ENCODE data around the gene SDK2.

SDK2 gene

DNA sequence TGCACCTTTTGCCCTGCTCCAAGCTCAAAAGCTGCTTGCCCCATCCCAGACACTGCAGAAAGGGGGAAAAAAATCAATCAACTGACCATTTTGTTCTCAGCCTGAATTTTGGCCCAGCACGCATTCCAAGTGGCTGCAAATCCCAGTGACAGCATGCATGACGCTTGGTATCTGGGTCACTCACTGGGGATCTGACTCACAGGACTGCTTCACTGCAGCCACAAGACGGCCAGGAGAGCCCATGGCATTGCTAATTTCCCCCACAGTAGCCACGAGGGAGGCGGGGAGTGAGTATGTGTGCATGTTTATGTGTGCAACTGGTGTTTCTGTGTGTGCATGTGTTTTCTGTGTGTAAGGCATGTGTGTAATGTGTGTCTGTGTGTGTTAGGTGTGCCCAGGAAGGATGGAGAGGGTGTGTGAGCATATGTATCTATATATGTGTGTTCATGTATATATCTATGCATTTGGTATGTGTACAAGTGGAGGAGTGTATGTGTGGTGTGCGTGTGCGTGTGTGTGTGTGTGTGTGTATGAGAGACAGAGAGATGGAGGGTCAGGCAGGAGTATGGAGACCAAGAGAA is 33.8 kb downstream of the SDK2 start:
- DNase-seq (ENCODE audit: low spot score), result no peak

DNA sequence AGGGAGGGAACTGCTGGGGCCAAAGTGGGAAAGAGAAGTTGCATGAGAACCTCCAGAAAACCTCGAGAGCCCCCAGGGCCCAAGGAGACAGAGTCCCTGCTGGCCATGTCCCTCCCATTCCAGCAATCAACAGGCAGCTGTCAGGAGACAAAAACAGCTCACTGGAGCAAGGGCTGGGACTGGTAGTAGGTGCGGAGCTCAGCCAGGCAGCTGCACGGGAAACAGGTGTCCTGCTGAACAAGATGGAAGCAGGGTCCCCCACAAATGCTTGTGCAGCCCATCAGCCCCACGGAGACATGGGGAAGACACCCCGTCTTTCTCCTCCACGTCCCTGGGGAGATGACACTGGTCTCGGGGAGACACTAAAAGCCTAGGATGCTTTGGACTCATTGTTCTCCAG is 34.5 kb downstream of the SDK2 start:
- DNase-seq (ENCODE audit: low spot score), result no peak

DNA sequence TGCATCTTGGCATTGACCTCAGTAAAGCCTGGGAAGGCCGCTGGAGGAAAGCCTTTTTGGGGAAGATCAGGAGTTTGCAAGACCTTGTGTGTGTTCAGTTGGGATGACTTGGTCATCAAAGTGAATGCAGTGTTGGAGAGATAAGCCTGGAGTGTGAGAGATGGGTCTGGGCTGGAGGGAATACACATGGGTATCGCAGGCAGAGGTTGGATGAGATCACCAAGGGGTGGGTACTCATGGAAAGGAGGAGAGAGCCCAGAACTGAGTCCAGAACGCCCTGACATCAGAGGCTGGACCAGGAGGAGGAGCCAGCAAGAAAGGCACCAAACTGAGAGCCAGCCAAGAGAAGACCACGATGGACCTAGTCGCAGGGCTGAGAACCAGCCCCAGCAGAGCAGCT is 35.2 kb downstream of the SDK2 start:
- no peak for DNase-seq (ENCODE audit: low spot score)

DNA sequence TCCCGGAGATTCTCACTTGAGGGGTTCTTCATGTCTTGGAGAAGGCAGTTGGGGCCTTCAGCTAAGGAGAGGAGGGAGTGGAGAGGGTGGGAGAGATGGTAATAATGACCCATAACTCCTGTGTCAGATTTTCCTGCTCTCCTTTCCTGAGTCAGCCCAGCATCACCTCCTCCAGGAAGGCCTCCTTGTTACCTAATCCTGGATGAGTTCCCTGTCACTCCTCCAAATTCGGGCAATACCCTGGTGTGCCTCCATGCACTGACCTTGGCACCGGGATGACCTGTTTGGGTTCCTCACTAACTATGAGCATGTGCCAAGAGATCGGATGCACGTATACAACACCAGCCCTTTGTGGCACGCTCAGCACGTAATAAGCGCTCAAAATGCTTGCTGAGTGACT is 38.8 kb downstream of the SDK2 start:
- DNase-seq (ENCODE audit: low spot score), result no peak

DNA sequence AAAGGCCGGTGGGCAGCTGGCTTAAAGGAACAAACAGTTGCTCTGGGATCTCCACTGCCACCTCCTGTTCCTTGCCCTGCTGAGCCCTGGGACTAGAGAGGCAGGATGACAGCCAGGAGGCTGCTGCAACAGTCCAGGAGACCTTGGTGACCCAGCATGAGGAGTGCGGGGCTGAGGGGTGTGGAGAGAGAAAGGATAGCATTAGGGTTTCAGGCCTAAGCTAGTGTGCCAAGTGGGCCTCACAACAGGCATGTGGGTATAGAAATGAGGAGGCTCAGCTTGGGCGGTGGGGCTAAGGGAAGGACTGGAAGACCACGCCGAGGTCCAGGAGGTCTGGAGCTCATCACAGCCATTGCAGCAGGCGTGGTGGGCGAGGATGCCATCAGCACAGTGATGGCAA is 39.8 kb downstream of the SDK2 start:
- no peak for DNase-seq (ENCODE audit: low spot score)

DNA sequence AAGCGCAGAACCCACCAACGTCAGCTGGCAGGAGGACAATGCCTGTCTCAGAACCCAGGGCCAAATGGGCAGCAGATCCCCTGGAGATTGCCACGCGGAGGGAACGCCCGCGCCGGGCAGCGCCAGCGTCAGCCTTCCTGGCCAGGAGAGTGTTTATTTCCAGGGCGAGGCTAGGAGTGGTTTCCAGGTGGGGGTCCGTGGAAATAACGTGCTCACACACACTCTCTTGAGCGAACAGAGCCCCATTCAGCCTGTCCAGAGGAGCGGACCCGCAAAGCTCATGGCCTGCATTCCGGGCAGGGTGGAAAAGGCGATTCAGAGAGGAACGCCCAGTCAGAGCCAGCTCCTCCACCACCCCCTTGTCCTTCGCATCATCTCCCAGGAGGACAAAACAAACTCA is 40.3 kb downstream of the SDK2 start:
- no peak for DNase-seq (ENCODE audit: low spot score)

DNA sequence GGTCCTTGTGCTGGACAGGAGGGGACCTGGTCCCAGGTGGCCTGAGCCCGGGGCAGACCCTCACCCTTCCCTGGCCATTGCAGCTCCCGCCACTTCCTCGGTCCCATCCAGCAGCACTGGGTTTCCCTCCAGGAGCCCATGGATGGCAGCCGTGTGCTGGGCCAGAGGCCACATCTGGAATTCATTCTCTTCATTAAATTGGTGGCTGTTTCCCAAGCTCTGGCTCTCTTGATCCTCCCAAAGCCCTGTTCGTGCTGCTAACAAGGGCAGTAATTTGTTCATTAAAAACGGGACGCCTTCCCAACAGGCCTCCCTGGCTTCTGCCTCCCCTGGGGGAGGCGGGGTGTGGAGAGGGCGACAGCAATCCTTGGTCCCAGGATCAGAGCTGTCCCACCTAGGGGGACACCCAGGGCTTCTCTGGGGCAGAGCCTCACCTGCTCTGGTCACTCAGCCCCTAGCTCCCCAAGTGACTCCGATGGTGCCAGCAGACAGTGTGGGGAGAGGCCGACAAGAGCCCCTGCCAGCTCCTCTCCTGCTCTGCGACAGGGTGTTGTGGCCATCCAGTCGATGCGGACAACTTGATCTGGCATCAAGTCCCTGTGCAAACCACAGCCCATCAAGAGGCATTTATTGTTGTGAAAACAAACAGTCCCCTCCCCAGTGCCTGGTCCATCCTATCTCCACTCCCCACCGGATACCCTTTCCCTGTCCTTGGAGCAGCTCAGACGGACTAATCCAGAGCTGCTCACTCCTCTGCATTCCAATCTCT is 44.0 kb downstream of the SDK2 start:
- DNase-seq (ENCODE audit: low spot score), result no peak

DNA sequence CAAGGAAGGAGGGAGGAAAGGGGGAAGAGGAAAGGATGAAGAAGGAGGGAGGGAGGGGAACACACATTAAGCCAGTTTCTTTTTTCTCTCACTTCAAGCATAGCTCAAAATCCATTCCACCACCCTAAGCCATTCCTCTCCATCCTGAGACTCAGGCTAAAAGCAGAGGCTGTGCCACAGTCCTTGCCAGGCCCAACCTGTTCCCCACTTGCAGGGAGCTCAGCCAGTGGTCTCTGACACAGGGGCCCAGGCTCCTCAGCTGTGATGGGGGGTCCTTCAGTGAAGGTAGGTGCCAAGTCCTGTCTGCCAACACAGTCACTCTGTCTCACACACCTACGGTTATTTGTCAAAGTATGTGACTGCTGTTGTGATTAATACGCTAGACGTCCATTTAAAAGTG is 44.6 kb downstream of the SDK2 start:
- DNase-seq (ENCODE audit: low spot score), result no peak

DNA sequence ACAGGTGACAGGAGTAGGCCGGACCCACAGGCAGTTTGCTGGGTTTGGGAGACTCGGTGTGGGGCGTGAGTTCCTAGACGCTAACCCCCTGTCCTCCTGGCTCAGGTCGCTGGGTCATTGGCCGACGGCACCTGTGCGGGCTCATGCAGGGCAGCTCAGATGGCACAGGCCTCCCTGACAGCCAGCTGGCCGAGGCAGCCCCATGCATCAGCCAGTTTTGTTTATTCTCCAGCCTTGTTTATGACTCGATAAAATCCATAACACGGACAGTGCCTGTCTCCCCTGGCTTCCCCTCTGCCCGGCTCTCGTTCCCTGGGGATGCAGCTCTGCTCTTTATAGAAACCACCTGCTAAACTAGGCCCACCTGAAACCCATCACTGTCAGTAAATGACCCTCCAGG is 46.0 kb downstream of the SDK2 start:
- no peak for DNase-seq (ENCODE audit: low spot score)

DNA sequence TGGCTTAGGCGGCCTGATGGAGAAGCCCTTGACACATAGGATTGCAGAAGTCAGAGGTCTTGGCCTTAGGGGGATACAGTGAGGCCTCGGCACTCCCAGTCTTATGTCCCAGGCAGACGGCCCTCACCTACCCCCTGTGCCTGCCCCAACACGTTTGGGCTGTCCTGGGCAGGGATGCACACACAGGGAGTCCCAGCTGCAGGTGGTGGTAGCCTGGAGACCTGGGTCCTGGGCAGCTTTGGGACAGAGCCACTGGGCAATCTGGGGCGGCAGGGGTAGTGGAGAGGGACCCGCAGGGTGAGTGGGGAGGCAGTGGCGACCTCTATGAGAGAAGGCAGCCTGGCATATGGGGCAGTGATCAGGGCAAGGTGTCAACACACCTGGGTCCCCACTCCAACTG is 48.3 kb downstream of the SDK2 start:
- DNase-seq (ENCODE audit: low spot score), result no peak

DNA sequence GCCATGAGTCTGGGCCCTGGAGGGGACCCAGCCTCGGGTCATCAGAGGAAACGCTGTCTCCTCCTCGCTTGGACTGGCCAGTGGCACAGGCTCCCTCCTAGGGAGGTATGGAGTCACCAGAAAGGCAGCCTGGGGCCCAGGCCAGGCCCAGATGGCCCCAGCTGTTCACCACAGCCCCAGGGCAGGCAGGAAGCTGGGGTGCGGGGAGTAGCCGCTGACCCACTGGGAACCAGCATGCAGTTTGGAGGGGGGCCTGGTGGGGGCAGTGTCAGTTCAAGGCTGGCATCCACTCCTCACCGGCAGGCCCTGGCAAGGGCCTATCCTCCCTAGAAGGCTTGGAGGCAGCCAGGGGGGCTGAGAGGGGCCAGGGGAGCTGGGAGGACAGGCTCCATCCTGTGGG is 48.8 kb downstream of the SDK2 start:
- no peak for DNase-seq (ENCODE audit: low spot score)

DNA sequence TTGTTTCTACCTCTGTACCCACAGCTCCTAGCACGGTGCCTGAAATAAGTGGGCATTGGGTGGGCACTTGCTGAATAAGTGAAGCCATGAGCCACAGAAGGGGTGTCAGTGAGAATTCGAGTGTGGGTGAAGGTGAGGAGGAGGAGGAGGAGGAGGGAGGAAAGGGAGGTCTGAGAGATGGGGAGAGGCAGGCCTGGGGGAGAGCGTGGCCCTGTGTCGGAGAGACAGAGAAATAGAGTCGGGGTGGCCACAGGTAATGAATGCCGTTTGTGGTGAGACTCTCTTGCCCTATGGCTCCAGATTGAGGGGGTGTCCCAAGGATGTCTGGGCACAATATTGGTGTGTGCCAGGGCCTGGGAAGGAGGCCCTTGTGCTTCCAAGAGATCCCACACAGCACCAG is 49.2 kb downstream of the SDK2 start:
- no peak for DNase-seq (ENCODE audit: low spot score)

DNA sequence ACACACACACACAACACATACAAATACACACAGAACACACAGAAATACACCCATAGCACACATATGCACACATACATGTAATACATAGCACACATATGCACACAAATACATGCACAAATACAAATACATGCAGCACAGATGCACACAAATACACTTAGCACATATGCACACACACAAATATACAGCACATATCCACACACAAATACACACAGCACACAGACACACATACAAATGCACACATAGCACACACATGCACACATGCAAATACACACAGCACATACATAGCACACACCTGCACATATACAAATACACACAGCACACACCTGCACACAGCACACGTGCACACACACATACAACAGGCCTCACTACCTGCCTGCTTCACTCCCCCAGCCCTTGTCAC is 49.6 kb downstream of the SDK2 start:
- no peak for DNase-seq (ENCODE audit: low spot score)

DNA sequence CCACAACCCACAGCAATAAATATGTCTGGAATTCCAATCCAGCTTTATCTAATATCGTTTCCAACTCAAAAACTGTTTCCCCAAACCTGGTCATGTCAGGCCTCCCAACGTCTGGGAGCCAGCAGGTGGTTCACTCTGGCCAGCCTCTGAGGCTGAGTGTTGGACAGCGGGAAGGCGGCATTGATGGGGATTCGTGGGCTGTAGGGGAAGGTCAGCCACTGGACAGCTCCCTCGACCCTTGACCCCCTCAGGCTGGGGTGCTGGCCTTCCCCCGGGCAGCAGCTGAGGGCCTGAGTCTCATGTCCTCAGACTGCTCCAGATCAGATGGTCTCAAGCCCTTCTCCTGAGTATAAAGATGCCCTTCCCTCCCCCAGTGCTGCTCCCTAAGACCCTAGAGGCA is 50.2 kb downstream of the SDK2 start:
- no peak for DNase-seq (ENCODE audit: low spot score)

DNA sequence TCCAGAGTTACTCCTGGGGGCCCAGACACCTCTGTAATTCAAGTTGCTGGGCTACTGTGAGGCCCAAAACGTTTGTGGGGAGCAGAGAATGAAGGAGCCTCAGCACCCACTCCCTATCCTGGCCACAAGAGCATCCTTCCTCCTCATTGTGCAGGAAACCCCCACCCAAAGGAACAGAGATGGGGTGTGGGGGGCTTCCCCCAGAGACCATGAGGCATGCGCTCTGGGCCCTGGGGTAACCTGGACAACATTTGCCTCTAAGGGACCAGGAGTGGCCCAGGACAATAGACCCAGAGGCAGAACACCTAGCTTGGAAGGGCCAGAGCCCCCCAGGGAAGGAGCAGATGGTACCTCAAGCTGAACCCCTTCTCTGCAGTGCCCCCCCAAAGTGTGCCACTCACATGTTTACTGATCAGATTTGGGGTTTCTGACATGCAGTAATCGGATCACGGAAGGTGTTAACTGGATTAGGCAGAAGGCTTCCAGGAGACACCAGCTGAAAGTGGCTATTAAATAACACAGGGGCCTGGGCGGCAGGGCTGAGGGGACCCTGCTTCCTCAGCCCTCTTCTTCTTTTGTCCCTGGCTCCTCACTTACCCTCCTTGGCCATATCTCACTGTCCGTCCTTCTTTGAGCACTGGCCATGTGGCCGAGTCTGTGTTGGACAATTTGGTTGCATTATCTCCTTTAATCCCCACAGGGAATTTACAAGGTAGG is 50.8 kb downstream of the SDK2 start:
- no peak for DNase-seq (ENCODE audit: low spot score)

DNA sequence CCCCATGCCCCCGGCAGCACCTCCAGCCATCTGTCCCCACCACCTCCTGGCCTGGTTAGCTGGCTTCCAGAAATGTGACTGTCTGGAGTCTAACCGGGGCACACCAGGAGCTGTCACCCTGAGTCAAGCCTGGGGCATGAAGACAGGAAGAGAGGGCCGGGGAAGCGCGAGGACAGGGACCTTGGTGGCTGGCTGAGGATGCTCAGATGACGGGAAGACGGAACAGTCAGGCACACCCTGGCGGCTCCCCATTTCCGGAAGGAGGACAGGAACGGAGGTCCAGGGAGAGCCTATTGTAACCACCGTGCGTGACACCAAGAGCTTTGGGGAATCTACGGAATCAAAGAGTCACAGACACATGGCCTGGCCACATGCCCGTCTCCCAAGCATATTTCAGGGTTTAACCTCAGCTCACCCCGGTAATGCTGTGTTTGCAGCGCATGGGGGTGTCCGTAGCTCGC is 51.7 kb downstream of the SDK2 start:
- no peak for DNase-seq (ENCODE audit: low spot score)

DNA sequence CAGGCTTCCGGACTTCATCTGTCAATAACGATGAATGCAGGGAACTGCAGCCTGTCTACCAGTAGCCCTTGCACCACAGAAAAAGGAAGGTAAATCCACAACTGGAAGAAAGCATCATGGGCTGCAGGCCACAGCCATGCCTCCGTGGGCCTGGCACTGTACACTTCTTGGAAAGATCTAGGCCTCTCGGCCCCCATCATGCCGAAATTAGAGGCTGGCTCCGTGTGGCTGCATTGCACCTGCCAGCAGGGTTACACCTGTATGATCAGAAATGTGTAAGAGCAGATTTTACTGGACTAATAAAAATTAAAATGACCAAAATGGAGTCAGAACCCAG is 52.2 kb downstream of the SDK2 start:
- no peak for DNase-seq (ENCODE audit: low spot score)

DNA sequence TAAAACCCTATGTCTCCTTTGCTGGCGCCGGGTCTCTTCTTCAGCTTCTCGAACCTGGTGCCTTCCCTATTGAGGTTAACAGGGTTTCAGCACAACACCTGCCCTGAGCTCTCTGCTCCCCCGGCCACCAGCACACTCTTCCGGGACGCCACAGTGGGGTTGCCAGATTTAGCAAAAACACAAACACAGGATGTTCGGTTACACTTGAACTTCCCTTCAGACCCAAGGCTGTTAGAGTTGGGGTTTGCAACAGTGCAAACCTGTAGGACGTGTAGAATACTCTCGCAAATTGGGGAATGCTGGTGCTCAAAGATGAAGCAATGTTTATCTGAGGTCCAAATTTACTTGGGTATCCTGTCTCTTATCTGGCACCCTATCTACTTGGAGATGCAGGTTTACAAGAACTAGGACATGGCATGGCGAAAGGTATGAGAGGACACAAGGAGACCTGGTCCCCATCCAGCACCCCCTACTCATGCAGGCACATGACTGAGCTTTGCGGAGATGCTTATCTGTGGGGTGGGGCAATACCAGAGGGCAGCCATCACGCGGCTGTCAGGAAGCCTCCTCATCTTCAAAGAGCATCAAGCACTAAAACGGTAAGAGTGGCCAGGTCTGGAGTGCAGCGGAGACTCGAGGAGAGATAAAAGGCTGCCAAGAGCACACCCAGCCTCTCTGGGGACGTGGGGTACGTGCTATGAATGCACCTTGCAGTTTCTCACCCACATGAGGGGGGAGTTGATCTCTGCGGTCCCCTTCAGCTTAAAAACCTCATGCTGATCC is 52.8 kb downstream of the SDK2 start:
- no peak for DNase-seq (ENCODE audit: low spot score)

DNA sequence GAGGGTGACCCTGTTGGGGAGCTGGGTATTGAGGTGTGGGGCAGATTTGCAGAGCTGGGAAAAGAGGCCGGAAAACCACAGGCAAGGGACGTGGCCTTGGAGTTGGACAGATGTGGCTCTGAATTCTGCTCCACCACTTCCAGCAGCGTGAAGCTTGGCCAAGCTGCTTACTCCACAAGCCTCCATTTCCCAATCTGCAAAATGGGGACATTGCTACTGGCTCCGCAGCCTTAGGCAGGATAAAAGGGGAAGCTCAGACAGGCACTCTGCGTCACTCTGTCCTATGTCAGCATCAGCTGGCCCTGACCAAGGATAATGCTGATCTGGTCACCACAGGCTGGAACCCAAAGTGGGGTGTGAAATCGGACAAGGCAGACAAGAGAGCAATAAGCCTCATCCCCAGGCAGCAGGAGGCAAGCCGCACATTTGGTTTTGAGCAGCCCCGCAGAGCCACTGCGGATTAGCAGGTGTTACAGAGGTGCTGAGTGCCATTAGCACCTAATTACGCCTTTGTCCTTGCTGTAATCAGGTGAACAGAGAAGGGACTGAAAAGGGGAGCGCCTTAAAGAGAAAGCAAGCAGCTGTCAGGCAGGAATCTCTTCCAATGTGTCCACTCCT is 54.8 kb downstream of the SDK2 start:
- DNase-seq (ENCODE audit: low spot score), result no peak

DNA sequence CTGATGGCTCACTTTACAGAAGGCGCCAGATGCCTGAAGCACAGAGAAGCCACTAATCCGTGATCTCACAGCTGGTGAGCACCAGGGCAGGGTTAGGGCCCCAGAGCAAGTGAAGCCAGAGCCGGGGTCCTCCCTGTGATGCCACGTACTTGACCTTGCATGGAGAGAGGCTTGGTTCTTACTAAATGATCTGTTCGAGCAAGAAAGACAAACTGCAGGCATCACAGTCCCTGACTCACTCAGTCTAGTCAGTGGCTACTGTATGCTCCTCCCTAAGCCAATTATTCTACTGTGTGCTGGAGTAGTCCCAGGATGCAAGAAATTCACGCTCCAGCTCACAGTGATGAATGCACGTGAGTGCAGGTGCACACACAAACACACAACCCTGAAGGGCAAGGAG is 55.4 kb downstream of the SDK2 start:
- no peak for DNase-seq (ENCODE audit: low spot score)

DNA sequence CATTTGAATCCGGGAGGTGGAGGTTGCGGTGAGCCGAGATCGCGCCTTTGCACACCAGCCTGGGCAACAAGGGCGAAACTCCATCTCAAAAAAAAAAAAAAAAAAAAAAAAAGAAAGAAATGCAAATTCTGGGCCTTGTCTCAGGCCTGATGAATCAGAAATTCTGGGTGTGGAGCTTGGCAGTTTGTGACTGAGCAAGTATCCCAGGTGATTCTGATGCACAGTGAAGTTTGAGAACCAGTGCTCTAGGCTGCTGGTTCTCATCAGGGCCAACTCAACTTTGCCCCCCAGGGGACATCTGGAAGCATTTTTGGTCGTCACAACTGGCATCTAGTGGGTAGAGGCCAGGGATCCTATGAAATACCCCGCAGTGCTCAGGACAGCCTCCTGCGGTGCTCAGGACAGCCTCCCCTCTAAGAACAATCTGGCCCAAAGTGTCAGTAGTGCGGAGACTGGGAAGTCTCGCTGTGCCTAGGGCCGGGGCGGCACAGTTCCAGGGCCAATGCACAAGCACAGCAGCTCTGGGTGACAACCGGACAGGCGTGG is 55.9 kb downstream of the SDK2 start:
- DNase-seq (ENCODE audit: low spot score), result no peak

Measured in hepatic stellate cell (primary cell).